DMS79 (cell line): ENCODE measurements around the gene EXOC2.
"Not testable (repeated sequence)": the region's sequence is repeated elsewhere in the genome, so short reads cannot be mapped to it uniquely, and the experiment has no call there.

ENCODE experiments used
- DNase-seq: peaks from one replicate; lab custom pipeline; 2025; lab: John Stamatoyannopoulos, UW

The EXOC2 gene

GRCh38 chr6:679282-679681 lies 13.7 kb downstream of the EXOC2 start:
- DNase-seq: no peak

DNA sequence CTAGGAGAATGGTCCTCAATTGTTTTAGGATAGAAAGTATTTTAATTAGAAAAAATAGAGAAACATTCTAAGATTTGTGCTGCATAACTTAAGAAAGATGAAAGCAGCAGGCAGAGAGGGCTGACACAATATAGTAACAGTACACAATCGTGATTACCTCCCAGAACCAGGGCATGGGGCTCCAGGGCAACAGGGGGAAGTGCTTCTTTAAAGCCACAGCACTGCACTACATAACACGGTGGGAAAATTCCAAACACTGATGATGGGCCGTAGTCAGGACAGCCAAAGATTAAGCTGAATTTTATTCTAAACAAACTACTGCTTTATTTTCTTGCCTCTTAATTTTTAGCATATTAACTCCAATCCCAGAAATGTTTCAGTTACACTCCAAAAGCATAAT lies 14.4 kb downstream of the EXOC2 start:
- no peak for DNase-seq

GRCh38 chr6:677919-678318 lies 15.0 kb downstream of the EXOC2 start:
- DNase-seq: no peak

- no peak for DNase-seq
Observed at GRCh38 chr6:674956-675355, 18.0 kb downstream of the EXOC2 start.

DNA sequence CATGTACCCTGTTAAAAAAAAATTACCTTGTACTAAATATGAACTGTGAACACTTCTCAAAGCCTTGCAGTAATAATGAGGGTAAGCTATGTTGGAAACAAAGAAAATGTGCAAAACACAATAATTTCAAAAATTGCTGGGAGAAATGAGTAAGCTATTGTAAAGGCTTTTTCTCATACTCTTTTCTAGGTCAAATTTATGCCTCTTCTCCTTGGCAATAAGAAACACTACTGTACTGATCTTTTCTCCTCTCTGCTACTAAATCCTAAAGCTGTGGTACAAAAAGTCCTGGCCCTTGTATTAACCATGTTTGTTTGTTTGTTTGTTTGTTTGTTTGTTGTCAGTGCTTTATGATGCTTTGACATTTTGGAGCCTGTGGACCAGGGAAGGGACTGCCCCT lies 18.5 kb downstream of the EXOC2 start:
- DNase-seq: no peak

- no peak for DNase-seq
Observed at GRCh38 chr6:667253-667927, 25.5 kb downstream of the EXOC2 start.

DNA sequence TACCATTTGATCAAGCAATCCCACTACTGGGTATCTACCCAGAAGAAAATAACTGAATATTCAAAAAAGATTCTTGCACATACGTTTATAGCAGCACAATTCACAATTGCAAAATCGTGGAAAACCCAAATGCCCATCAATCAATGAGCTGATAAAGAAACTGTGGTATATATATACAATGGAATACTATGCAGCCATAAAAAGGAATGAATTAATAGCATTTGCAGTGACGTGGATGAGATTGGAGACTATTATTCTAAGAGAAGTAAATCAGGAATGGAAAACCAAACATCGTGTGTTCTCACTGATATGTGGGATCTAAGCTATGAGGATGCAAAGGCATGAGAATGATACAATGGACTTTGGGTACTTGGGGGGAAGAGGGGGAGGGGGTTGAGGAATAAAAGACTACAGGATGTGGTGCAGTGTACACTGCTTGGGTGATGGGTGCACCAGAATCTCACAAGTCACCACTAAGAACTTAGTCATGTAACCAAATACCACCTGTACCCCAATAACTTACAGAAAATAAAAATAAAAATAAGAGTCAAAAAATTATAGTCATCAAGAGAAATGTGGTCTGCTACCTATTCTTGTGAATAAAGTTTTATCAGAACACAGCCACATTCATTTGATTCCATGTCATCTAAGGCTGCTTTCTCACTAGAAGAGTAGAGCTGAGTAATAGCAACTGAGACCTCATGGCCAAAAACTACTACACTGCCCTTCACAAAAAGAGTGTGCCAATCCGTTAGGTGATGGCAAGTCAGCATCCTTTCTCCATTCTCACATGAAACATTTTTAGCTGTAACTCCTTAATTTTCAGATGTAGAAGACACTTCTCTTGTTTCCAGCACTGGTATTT lies 27.3 kb downstream of the EXOC2 start:
- DNase-seq: no peak

DNA sequence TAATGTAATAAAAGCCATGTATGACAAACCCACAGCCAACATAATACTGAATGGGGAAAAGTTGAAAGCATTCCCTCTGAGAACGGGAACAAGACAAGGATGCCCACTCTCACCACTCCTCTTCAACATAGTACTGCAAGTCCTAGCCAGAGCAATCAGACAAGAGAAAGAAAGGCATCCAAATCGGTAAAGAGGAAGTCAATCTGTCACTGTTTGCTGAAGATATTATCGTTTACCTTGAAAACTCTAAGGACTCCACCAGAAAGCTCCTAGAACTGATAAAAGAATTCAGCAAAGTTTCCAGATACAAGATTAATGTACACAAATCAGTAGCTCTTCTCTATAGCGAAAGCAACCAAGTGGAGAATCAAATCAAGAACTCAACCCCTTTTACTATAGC lies 29.2 kb downstream of the EXOC2 start:
- DNase-seq: not testable (repeated sequence)

DNA sequence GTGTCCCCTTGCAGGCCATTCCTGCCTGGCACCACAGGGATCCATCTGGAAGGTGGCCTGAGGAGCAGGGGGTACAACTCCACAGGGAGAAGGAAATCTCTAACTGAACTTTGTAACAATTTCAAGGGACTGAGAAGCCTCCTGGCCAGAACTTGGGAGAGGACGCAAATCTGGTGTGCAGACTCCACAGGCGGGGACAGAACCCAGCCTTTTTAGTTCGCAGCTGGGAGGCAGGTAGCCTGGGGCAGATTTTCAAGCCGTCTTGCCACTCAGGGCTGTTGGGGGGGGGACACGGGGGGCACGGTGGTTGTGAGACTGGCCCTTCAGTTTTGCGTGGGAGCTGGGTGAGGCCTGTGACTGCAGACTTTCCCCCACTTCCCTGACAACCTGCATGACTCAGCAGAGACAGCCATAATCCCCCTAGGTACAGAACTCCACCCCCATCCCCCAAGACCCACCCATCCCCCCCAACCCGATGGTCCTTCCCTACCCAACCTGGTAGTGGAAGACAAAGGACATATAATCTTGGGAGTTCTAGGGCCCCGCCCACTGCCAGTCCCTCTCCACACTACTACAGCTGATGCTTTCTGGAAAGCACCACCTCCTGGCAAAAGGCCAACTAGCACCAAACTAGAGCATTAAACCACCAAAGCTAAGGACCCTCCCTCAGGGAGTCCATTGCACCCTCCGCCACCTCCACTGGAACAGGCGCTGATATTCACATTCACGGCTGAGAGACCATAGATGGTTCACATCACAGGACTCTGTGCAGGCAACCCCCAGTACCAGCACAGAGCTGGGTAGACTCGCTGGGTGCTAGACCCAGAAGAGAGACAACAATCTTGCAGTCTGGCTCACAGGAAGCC lies 33.0 kb downstream of the EXOC2 start:
- no peak for DNase-seq

GRCh38 chr6:658244-658643 lies 34.7 kb downstream of the EXOC2 start:
- no peak for DNase-seq

- DNase-seq: no peak
Observed at GRCh38 chr6:657743-658142, 35.2 kb downstream of the EXOC2 start.

- DNase-seq: no peak
Observed at GRCh38 chr6:656460-657252, 36.3 kb downstream of the EXOC2 start, which contains the start of gene HUS1B. Gene HUS1B (minus strand): TSS chr6:657100. CDS start chr6:656944, 156 bp downstream.

DNA sequence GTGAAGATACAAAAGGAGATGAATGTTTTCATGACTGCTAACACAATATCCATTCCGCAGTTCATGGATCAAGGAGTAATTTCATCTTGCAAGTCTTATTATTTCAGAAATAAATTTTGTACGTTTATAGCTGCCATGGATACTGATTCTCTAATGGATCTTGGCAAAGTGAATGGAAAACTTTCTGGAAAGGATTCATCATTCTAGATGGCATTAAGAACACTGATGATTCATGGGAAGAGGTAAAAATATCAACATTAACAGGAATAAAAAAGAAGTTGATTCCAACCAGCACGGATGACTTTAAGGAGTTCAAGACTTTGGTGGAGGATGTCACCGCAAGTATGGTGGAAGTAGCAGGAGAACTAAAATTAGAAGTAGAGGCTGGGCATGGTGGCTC lies 38.8 kb downstream of the EXOC2 start:
- DNase-seq: no peak

GRCh38 chr6:652865-653264 lies 40.1 kb downstream of the EXOC2 start:
- no peak for DNase-seq

DNA sequence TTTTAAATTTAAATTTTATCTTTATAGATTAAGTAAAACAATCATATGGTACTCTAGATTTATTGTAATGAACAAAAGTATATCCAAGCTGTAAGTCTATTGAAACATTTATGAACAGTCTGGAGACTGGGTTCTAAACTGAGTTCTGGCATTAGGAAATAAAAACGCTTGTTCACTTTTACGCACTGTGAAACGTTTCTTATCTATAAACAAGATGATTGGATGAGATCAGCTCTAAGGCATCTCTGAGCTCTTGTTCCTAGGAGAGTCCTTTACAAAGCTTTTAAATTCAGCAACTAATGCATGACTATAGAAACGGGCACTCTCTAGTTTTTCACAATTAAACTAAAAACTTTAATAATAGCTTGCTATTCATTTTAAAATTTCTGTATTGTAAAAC lies 42.8 kb downstream of the EXOC2 start:
- no peak for DNase-seq

- DNase-seq: no peak
Observed at GRCh38 chr6:642805-643204, 50.1 kb downstream of the EXOC2 start.

GRCh38 chr6:641225-641985 lies 51.5 kb downstream of the EXOC2 start:
- DNase-seq: no peak

GRCh38 chr6:636488-636887 lies 56.5 kb downstream of the EXOC2 start:
- DNase-seq: no peak

GRCh38 chr6:635233-635632 lies 57.7 kb downstream of the EXOC2 start:
- no peak for DNase-seq

DNA sequence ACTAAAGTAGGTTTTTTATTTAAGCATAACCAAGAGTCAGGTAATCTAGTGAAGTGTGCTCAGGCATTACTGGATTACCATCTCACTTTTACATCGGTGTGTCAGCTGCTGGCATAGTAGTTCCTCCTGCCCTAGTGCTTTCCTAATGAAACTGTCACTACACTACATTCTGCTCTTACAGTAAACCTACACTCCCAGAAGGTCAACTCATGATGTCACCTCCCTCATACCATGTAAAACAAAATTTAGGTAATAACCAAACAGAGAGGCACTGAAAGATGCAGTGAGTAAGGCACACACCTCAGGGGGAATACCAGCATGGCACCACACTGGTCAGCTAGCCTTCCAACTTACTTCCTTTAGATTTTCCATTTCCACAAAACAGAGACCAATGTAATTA lies 59.3 kb downstream of the EXOC2 start:
- DNase-seq: no peak

DNA sequence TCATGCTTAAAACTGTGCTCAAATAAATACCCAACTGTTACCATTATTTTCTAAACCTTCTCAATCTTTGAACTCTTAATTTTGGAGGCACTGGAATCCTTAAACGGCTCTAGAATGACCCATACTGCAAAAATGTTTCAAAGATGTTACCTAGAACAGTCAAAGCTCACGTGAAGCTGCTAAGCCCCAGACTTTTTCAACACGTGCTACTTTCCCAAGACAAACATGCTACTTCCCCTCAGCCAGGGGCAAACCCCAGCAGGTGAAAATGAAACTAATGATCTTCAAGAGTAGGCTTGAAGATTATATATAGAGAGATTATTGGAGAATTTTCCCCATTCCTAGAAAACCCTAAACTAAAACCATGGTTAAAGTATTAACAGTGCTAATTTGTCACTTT lies 64.2 kb downstream of the EXOC2 start:
- no peak for DNase-seq
